SK-N-SH (cell line): ENCODE results near the gene SNX21.

Source experiments
- CTCF ChIP-seq: fragments of 200-600 bp; sonication (generic); IDR thresholded peaks from 2 replicates; pipeline ENCODE4 v1.6.1; 2017; ENCODE audit warnings: antibody characterized with exemption, mild to moderate bottlenecking, moderate library complexity
- RXRA ChIP-seq: IDR thresholded peaks from 2 replicates; pipeline ENCODE4 v1.4.0; 2012; ENCODE audit warnings: low read depth, mild to moderate bottlenecking, borderline replicate concordance

- TF ChIP-seq RXRA (no peak), CTCF (no peak)
Measured at GRCh38 chr20:45883100-45883469, 49.5 kb downstream of the SNX21 start.
